ENCODE measurements around the gene OPALIN. TPM values are rescaled to one million over a fixed set of nuclear protein-coding genes. Genes with fewer than 3 reads are reported as not detected.

Gene OPALIN
- polyA plus RNA-seq, 1 donor from 2014 or later: not detected

GRCh38 chr10:96325719-96326373, 33.0 kb downstream of the OPALIN start:
- no peaks in the 10 kb centered on the region for H3K9me3 ChIP-seq (ENCODE audit: low read length)
- H3K79me2 ChIP-seq (replicated peaks; ENCODE audit: insufficient read depth, low read length): no peaks in the 10 kb centered on the region
- no peak overlapping the region for H3K27ac ChIP-seq (ENCODE audit: low read length)
- H3K9ac ChIP-seq (ENCODE audit: low read length): no peak overlapping the region
- H4K20me1 ChIP-seq (ENCODE audit: insufficient read depth): no peaks in the 10 kb centered on the region
- H3K9me2 ChIP-seq (ENCODE audit: insufficient read depth, low read length): no peaks in the 10 kb centered on the region
- H3F3A ChIP-seq (ENCODE audit: insufficient read depth, low read length, poor library complexity, severe bottlenecking): no peaks in the 10 kb centered on the region
- no peaks in the 10 kb centered on the region for H3K27me3 ChIP-seq (ENCODE audit: insufficient read depth, low read depth, low read length)
- no peak overlapping the region for H3K4me2 ChIP-seq (ENCODE audit: low read length)
- TF ChIP-seq MXI1 (conservative IDR thresholded peaks at IDR 0.05; ENCODE audit: poor library complexity, severe bottlenecking) (no peak), EP300 (conservative IDR thresholded peaks at IDR 0.05; ENCODE audit: poor library complexity, severe bottlenecking) (no peak), REST (IDR thresholded peaks at IDR 0.05; ENCODE audit: borderline replicate concordance) (no peak), SMC3 (conservative IDR thresholded peaks at IDR 0.05; ENCODE audit: poor library complexity) (no peak), TAF1 (IDR thresholded peaks at IDR 0.05; ENCODE audit: low read depth) (no peak), POLR2AphosphoS5 (IDR thresholded peaks at IDR 0.05) (no peak), CTCF (IDR thresholded peaks at IDR 0.05; ENCODE audit: poor library complexity, severe bottlenecking) (no peak)
- H2AFZ ChIP-seq (ENCODE audit: low read depth, low read length): no peak overlapping the region
- no peak overlapping the region for H3K4me3 ChIP-seq (ENCODE audit: low read length)
- H3K36me3 ChIP-seq (ENCODE audit: insufficient read depth, low read length): no peaks in the 10 kb centered on the region

- no peak overlapping the region for H3K27ac ChIP-seq (ENCODE audit: low read length)
- H3K79me2 ChIP-seq (replicated peaks; ENCODE audit: insufficient read depth, low read length): no peaks in the 10 kb centered on the region
- H3K27me3 ChIP-seq (ENCODE audit: insufficient read depth, low read depth, low read length): no peaks in the 10 kb centered on the region
- H2AFZ ChIP-seq (ENCODE audit: low read depth, low read length): no peak overlapping the region
- no peaks in the 10 kb centered on the region for H3K9me2 ChIP-seq (ENCODE audit: insufficient read depth, low read length)
- TF ChIP-seq TAF1 (IDR thresholded peaks at IDR 0.05; ENCODE audit: low read depth) (no peak), REST (IDR thresholded peaks at IDR 0.05; ENCODE audit: borderline replicate concordance) (no peak), SMC3 (conservative IDR thresholded peaks at IDR 0.05; ENCODE audit: poor library complexity) (no peak), CTCF (IDR thresholded peaks at IDR 0.05; ENCODE audit: poor library complexity, severe bottlenecking) (no peak), POLR2AphosphoS5 (IDR thresholded peaks at IDR 0.05) (no peak), MXI1 (conservative IDR thresholded peaks at IDR 0.05; ENCODE audit: poor library complexity, severe bottlenecking) (no peak), EZH2 (IDR thresholded peaks at IDR 0.05; ENCODE audit: borderline replicate concordance, insufficient read depth, low read length, poor library complexity, severe bottlenecking) (no peak), RAD21 (conservative IDR thresholded peaks at IDR 0.05) (no peak), EP300 (conservative IDR thresholded peaks at IDR 0.05; ENCODE audit: poor library complexity, severe bottlenecking) (no peak)
- no peak overlapping the region for H3K4me2 ChIP-seq (ENCODE audit: low read length)
- no peaks in the 10 kb centered on the region for H4K20me1 ChIP-seq (ENCODE audit: insufficient read depth)
- H3K9ac ChIP-seq (ENCODE audit: low read length): no peak overlapping the region
- H3K9me3 ChIP-seq (ENCODE audit: low read length): no peaks in the 10 kb centered on the region
- no peaks in the 10 kb centered on the region for H3F3A ChIP-seq (ENCODE audit: insufficient read depth, low read length, poor library complexity, severe bottlenecking)
- no peaks in the 10 kb centered on the region for H3K36me3 ChIP-seq (ENCODE audit: insufficient read depth, low read length)
- no peak overlapping the region for H3K4me3 ChIP-seq (ENCODE audit: low read length)
Measured at GRCh38 chr10:96324447-96324846, 34.4 kb downstream of the OPALIN start.
